NB4 (cell line): ENCODE results near the gene HES1.

Experiments used
- CTCF ChIP-seq: IDR thresholded peaks from one replicate; pipeline ENCODE4 v1.5.1; 2012; ENCODE audit warnings: low read depth, low read length
- MAX ChIP-seq: IDR thresholded peaks from 2 replicates; pipeline ENCODE4 v1.6.1; 2011; ENCODE audit warnings: low read depth, low read length
- MYC ChIP-seq: IDR thresholded peaks from 2 replicates; pipeline ENCODE4 v1.6.1; 2011; ENCODE audit warnings: low read depth, low read length
- POLR2A ChIP-seq: IDR thresholded peaks from 2 replicates; pipeline ENCODE4 v1.6.1; 2011; ENCODE audit warnings: mild to moderate bottlenecking; ENCODE audit not compliant: insufficient read length; ENCODE audit errors: extremely low read depth

GRCh38 chr3:194170793-194171192 is 34.8 kb downstream of the HES1 start:
- TF ChIP-seq CTCF (no peak), MAX (no peak), POLR2A (no peak), MYC (no peak)
